ENCODE results near the gene FOXP4.

- no peak for TF ChIP-seq MAX (IDR thresholded peaks at IDR 0.05)
- TF ChIP-seq, protein P1, sequence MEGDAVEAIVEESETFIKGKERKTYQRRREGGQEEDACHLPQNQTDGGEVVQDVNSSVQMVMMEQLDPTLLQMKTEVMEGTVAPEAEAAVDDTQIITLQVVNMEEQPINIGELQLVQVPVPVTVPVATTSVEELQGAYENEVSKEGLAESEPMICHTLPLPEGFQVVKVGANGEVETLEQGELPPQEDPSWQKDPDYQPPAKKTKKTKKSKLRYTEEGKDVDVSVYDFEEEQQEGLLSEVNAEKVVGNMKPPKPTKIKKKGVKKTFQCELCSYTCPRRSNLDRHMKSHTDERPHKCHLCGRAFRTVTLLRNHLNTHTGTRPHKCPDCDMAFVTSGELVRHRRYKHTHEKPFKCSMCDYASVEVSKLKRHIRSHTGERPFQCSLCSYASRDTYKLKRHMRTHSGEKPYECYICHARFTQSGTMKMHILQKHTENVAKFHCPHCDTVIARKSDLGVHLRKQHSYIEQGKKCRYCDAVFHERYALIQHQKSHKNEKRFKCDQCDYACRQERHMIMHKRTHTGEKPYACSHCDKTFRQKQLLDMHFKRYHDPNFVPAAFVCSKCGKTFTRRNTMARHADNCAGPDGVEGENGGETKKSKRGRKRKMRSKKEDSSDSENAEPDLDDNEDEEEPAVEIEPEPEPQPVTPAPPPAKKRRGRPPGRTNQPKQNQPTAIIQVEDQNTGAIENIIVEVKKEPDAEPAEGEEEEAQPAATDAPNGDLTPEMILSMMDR (IDR thresholded peaks at IDR 0.05; ENCODE audit: low read depth, low read length, missing input control): no peak
- no peak for TF ChIP-seq RAD21 (IDR thresholded peaks at IDR 0.05)
- TF ChIP-seq YY1 (IDR thresholded peaks at IDR 0.05): no peak
- TF ChIP-seq, protein P2, sequence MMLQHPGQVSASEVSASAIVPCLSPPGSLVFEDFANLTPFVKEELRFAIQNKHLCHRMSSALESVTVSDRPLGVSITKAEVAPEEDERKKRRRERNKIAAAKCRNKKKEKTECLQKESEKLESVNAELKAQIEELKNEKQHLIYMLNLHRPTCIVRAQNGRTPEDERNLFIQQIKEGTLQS (IDR thresholded peaks at IDR 0.05): no peak
- TF ChIP-seq GABPA (IDR thresholded peaks at IDR 0.05 in 1 of 2, conservative IDR thresholded peaks at IDR 0.05 in 1 of 2): no peak
- TF ChIP-seq JUND (IDR thresholded peaks at IDR 0.05): no peak
- TF ChIP-seq HNF4A (conservative IDR thresholded peaks at IDR 0.05): no peak
- no peak for TF ChIP-seq SP1 (IDR thresholded peaks at IDR 0.05)
- TF ChIP-seq REST (IDR thresholded peaks at IDR 0.05): no peak
Measured at GRCh38 chr6:41500561-41500960, 45.6 kb upstream of the FOXP4 start.

All from liver (tissue), 3 donors.